HL-60 (cell line): ENCODE measurements around the gene ZNF667.

Source experiments
- DNase-seq, 2 experiments: peaks; one replicate each; pipeline ENCODE4 v3.0.0-alpha.2; 2010 to 2020; ENCODE audit warnings: low read depth in 1 of 2, low spot score in 1 of 2
- H3K27ac ChIP-seq: fragments of 250-450 bp; sonication (Bioruptor Pico); replicated peaks from 2 replicates; pipeline ENCODE4 v1.5.1; 2020; ENCODE audit warnings: mild to moderate bottlenecking, moderate library complexity
- H3K27me3 ChIP-seq: fragments of 250-450 bp; sonication (Bioruptor Pico); 2 replicates; pipeline ENCODE4 v1.5.1; 2021; ENCODE audit warnings: mild to moderate bottlenecking, moderate library complexity; ENCODE audit not compliant: insufficient read depth, poor library complexity, severe bottlenecking
- H3K4me3 ChIP-seq: replicated peaks from 2 replicates; pipeline ENCODE4 v1.5.1; 2011; ENCODE audit warnings: mild to moderate bottlenecking, control low read depth, low read length; ENCODE audit not compliant: insufficient read depth
- GABPA ChIP-seq: IDR thresholded peaks from 2 replicates; pipeline ENCODE4 v1.6.1; 2012; ENCODE audit warnings: low read depth
- POLR2AphosphoS5 ChIP-seq: IDR thresholded peaks from 2 replicates; pipeline ENCODE4 v1.6.1; 2012; ENCODE audit warnings: low read depth
- SPI1 ChIP-seq: IDR thresholded peaks from 2 replicates; pipeline ENCODE4 v1.6.1; 2012; ENCODE audit warnings: low read depth, mild to moderate bottlenecking, borderline replicate concordance
- long read RNA-seq: library from polyadenylated mRNA; unstranded; transcript quantifications from one replicate; pipeline ENCODE4 v2.0.0, GENCODE V29; 2020
- TF ChIP-seq, protein P1 (sequence below): IDR thresholded peaks from one replicate; pipeline ENCODE4 v1.5.1; 2011; ENCODE audit warnings: low read length, control low read depth, inconsistent platforms; ENCODE audit not compliant: insufficient read depth
- TF ChIP-seq, protein P2 (sequence below): IDR thresholded peaks from 2 replicates; pipeline ENCODE4 v1.6.1; 2012; ENCODE audit warnings: low read depth; ENCODE audit not compliant: insufficient replicate concordance

Gene ZNF667
- long read RNA-seq, transcript ZNF667-201 (5 exons, 3,832 nt) = major isoform, 59 of 76 reads
- long read RNA-seq, partial matches to known transcripts = 0 of 76 reads
- long read RNA-seq, other reads (novel, unspliced or antisense) = 15 of 76 reads

DNA sequence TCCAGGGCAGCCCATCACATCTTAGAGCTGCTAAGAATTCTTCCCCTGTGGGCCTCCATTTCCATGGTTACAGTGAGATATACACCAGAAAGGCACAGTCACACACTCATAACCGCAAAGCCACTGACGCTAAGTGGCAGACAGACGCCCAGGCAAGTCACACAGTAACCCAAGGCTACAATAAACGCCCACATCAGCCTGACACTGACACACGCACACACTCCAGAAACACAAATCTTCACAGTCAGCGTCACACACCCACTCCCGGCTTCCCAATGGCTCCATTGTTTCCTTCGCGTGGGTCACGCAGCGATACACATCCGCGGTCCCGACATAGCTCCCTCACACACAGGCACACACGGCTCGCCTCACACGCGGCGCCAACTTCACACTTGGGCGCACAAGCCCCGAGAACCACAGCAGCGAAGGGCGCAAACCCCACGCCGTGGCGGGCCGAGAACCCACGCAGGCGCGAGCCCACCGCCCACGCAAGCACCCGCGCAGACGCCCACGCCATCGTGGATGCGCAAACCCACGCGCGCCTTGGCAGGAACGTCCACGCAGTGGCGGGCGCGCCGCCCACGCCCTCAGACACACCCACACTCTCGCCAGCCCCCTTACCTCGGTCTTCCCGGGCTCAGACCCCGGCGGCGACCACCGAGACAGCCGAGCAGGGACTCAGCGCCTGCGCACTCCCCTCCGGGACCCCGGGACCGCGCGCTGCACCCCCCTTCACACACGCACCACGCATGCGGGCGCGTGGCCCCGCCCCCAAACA, at the start of gene ZNF667:
ZNF667 (minus strand) TSS at position 695 of the 778 bp plus-strand sequence. CDS start 14,975 bp downstream, outside the sequence.
- TF ChIP-seq POLR2AphosphoS5 = no peak; the same call in 1 of the 2 replicates
- TF ChIP-seq, protein P1, sequence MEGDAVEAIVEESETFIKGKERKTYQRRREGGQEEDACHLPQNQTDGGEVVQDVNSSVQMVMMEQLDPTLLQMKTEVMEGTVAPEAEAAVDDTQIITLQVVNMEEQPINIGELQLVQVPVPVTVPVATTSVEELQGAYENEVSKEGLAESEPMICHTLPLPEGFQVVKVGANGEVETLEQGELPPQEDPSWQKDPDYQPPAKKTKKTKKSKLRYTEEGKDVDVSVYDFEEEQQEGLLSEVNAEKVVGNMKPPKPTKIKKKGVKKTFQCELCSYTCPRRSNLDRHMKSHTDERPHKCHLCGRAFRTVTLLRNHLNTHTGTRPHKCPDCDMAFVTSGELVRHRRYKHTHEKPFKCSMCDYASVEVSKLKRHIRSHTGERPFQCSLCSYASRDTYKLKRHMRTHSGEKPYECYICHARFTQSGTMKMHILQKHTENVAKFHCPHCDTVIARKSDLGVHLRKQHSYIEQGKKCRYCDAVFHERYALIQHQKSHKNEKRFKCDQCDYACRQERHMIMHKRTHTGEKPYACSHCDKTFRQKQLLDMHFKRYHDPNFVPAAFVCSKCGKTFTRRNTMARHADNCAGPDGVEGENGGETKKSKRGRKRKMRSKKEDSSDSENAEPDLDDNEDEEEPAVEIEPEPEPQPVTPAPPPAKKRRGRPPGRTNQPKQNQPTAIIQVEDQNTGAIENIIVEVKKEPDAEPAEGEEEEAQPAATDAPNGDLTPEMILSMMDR = no peak
- TF ChIP-seq, protein P2, sequence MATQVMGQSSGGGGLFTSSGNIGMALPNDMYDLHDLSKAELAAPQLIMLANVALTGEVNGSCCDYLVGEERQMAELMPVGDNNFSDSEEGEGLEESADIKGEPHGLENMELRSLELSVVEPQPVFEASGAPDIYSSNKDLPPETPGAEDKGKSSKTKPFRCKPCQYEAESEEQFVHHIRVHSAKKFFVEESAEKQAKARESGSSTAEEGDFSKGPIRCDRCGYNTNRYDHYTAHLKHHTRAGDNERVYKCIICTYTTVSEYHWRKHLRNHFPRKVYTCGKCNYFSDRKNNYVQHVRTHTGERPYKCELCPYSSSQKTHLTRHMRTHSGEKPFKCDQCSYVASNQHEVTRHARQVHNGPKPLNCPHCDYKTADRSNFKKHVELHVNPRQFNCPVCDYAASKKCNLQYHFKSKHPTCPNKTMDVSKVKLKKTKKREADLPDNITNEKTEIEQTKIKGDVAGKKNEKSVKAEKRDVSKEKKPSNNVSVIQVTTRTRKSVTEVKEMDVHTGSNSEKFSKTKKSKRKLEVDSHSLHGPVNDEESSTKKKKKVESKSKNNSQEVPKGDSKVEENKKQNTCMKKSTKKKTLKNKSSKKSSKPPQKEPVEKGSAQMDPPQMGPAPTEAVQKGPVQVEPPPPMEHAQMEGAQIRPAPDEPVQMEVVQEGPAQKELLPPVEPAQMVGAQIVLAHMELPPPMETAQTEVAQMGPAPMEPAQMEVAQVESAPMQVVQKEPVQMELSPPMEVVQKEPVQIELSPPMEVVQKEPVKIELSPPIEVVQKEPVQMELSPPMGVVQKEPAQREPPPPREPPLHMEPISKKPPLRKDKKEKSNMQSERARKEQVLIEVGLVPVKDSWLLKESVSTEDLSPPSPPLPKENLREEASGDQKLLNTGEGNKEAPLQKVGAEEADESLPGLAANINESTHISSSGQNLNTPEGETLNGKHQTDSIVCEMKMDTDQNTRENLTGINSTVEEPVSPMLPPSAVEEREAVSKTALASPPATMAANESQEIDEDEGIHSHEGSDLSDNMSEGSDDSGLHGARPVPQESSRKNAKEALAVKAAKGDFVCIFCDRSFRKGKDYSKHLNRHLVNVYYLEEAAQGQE = no peak
- no peak for TF ChIP-seq GABPA
- no peak for TF ChIP-seq SPI1
- peak; percentile 32 to 74 for DNase-seq
- Histone ChIP-seq H3K4me3 (peak within 1 kb of the TSS; percentile 83), H3K27me3 (no peaks in the 10 kb centered on the region), H3K27ac (peak within 1 kb of the TSS; percentile 86)

DNA sequence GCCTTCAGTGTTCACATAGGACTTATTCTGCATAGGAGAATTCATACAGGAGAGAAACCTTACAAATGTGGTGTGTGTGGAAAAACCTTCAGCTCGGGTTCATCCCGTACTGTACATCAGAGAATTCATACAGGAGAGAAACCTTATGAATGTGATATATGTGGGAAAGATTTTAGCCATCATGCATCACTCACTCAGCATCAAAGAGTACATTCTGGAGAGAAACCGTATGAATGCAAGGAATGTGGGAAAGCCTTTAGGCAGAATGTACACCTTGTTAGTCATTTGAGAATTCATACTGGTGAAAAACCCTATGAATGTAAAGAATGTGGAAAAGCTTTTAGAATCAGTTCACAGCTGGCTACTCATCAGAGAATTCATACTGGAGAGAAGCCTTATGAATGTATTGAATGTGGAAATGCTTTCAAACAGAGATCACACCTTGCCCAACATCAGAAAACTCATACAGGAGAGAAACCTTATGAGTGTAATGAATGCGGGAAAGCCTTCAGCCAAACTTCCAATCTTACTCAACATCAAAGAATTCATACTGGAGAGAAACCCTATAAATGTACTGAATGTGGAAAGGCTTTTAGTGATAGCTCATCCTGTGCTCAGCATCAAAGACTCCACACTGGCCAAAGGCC, 48.2 kb upstream of the ZNF667 start:
- no peak for DNase-seq
- Histone ChIP-seq H3K27ac (no peak overlapping the region), H3K27me3 (no peaks in the 10 kb centered on the region), H3K4me3 (no peak overlapping the region)
- TF ChIP-seq GABPA = no peak
- TF ChIP-seq, protein P2 = no peak
- TF ChIP-seq, protein P1 = no peak

DNA sequence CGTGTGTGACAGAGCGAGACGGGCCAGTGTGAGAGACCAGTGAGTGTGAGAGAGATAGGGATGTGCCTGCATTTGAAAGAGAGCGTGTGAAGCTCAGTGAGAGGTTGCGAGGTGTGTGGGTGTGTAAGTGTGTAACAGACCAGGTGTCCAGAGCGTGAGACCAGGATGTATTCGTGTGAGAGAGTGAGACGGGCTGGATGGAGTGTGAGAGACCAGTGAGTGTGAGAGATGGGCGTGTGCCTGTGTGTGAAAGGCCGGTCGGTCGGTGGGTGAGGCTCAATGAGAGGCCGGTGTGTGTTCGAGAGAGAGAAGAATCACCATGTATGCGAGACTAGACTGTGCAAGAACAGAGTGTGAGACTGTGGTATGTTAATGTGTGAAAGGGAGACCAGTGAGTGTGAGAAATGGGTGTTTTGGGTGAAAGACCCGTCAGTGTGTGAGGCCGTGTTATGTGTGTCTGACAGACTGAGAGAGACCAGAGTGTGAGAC, 31.2 kb upstream of the ZNF667 start:
- Histone ChIP-seq H3K27ac (peak overlapping the region; percentile 94), H3K4me3 (peak overlapping the region; percentile 66)
- DNase-seq = no peak

More for the DNA sequence above, 31.2 kb upstream of the ZNF667 start:
- TF ChIP-seq, protein P1 = no peak
- TF ChIP-seq POLR2AphosphoS5 = no peak
- TF ChIP-seq, protein P2 = no peak
- no peak for TF ChIP-seq SPI1
- TF ChIP-seq GABPA = no peak
- no peaks in the 10 kb centered on the region for H3K27me3 ChIP-seq
